ENCODE data around the gene ITFG1. TPM values are rescaled to one million over a fixed set of nuclear protein-coding genes. Genes with fewer than 3 reads are reported as not detected.

The ITFG1 gene
- total RNA-seq, 2 experiments from 2014 or later, result 16.5 to 16.7 TPM

GRCh38 chr16:47323241-47323640 is 137.6 kb downstream of the ITFG1 start:
- POLR2A ChIA-PET, result no interaction called here
- H3K4me1 Mint-ChIP-seq (ENCODE audit: low read depth), result no peaks in the 10 kb centered on the region
- DNase-seq (no peak), ATAC-seq (no peak)
- no peak overlapping the region for H3K4me3 Mint-ChIP-seq
- no peaks in the 10 kb centered on the region for H3K27me3 Mint-ChIP-seq
- TF ChIP-seq CTCF (IDR thresholded peaks at IDR 0.05), result no peak
- no peak overlapping the region for H3K27ac Mint-ChIP-seq
- peaks cover 8% of the 10 kb centered on the region for H3K9me3 Mint-ChIP-seq
- CTCF ChIA-PET, result no interaction called here
- intact Hi-C loops (cut with micrococcal nuclease), result no loop called here
- peaks cover 16% of the 10 kb centered on the region for H3K36me3 Mint-ChIP-seq (ENCODE audit: low read depth)

GRCh38 chr16:47320546-47321310 is 140.1 kb downstream of the ITFG1 start:
- ChIA-PET CTCF (no interaction called here), POLR2A (no interaction called here)
- intact Hi-C loops (cut with micrococcal nuclease), result no loop called here
- no peaks in the 10 kb centered on the region for H3K27me3 Mint-ChIP-seq
- H3K36me3 Mint-ChIP-seq (ENCODE audit: low read depth), result peaks cover 6% of the 10 kb centered on the region
- peaks cover 6% of the 10 kb centered on the region for H3K9me3 Mint-ChIP-seq
- no peak for TF ChIP-seq CTCF (IDR thresholded peaks at IDR 0.05)
- H3K27ac Mint-ChIP-seq, result no peak overlapping the region
- H3K4me1 Mint-ChIP-seq (ENCODE audit: low read depth), result no peaks in the 10 kb centered on the region
- ATAC-seq, result no peak
- no peak overlapping the region for H3K4me3 Mint-ChIP-seq
- no peak for DNase-seq

- no peak overlapping the region for H3K4me3 Mint-ChIP-seq
- no peaks in the 10 kb centered on the region for H3K27me3 Mint-ChIP-seq
- H3K36me3 Mint-ChIP-seq (ENCODE audit: low read depth), result no peaks in the 10 kb centered on the region
- no peaks in the 10 kb centered on the region for H3K4me1 Mint-ChIP-seq (ENCODE audit: low read depth)
- ChIA-PET CTCF (no interaction called here), POLR2A (no interaction called here)
- TF ChIP-seq CTCF (IDR thresholded peaks at IDR 0.05), result no peak
- intact Hi-C loops (cut with micrococcal nuclease), result no loop called here
- no peak overlapping the region for H3K27ac Mint-ChIP-seq
- ATAC-seq, result no peak
- no peak for DNase-seq
- H3K9me3 Mint-ChIP-seq, result no peaks in the 10 kb centered on the region
Measured at GRCh38 chr16:47317465-47318240, 143.2 kb downstream of the ITFG1 start.

- POLR2A ChIA-PET, result no interaction called here
- ATAC-seq, result no peak
- no peak for TF ChIP-seq CTCF (IDR thresholded peaks at IDR 0.05)
- no peaks in the 10 kb centered on the region for H3K4me1 Mint-ChIP-seq (ENCODE audit: low read depth)
- H3K9me3 Mint-ChIP-seq, result no peaks in the 10 kb centered on the region
- CTCF ChIA-PET, result no interaction called here
- DNase-seq, result no peak
- H3K4me3 Mint-ChIP-seq, result no peak overlapping the region
- H3K36me3 Mint-ChIP-seq (ENCODE audit: low read depth), result peaks cover 2% of the 10 kb centered on the region
- no peaks in the 10 kb centered on the region for H3K27me3 Mint-ChIP-seq
- intact Hi-C loops (cut with micrococcal nuclease), result no loop called here
- H3K27ac Mint-ChIP-seq, result no peak overlapping the region
Measured at GRCh38 chr16:47316442-47317015, 144.3 kb downstream of the ITFG1 start.

All from activated CD8-positive, alpha-beta T cell treated with anti-CD3 and anti-CD28 coated beads for 36 hours (primary cell).